A549 (cell line): Measurements from ENCODE around the gene PRG3.

ENCODE experiments used
- CBX2 ChIP-seq: fragments of 200-600 bp; sonication (generic); IDR thresholded peaks from 2 replicates; pipeline ENCODE4 v1.6.1; 2016; ENCODE audit warnings: low read depth, mild to moderate bottlenecking, borderline replicate concordance
- CBX8 ChIP-seq: fragments of 200-600 bp; sonication (generic); IDR thresholded peaks from 2 replicates; pipeline ENCODE4 v1.6.1; 2016
- EP300 ChIP-seq, 2 experiments: fragments of >200 bp; sonication (Bioruptor Twin); formaldehyde crosslinking; IDR thresholded peaks; 2 replicates in 1 of 2; 3 replicates in 1 of 2; pipeline ENCODE4 v1.6.1; 2016 to 2017
- HOXA7 ChIP-seq: fragments of 250-450 bp; sonication (Bioruptor Pico); IDR thresholded peaks from 2 replicates; pipeline ENCODE4 v1.5.0; 2020; ENCODE audit warnings: mild to moderate bottlenecking, moderate library complexity
- JUNB ChIP-seq: fragments of >200 bp; sonication (Bioruptor Twin); formaldehyde crosslinking; IDR thresholded peaks from 2 replicates; pipeline ENCODE4 v1.6.1; 2016
- POLR2A ChIP-seq: IDR thresholded peaks from 2 replicates; pipeline ENCODE4 v1.6.1; 2012; ENCODE audit warnings: mild to moderate bottlenecking, low read length
- POLR2AphosphoS2 ChIP-seq: conservative IDR thresholded peaks from 2 replicates; pipeline ENCODE4 v1.6.1; 2012; ENCODE audit warnings: low read length, improper control_type of control experiment, inconsistent platforms
- REST ChIP-seq: fragments of 200-600 bp; sonication (generic); IDR thresholded peaks from 2 replicates; pipeline ENCODE4 v1.6.1; 2016; ENCODE audit warnings: antibody characterized with exemption, mild to moderate bottlenecking, moderate library complexity
- RNF2 ChIP-seq: fragments of 200-600 bp; sonication (generic); IDR thresholded peaks from 2 replicates; pipeline ENCODE4 v1.6.1; 2016; ENCODE audit warnings: low read depth, mild to moderate bottlenecking, antibody characterized with exemption, moderate library complexity, borderline replicate concordance
- ZFP36 ChIP-seq: fragments of 450-650 bp; IDR thresholded peaks from 2 replicates; pipeline ENCODE4 v1.6.1; 2014; ENCODE audit warnings: borderline replicate concordance; ENCODE audit not compliant: partially characterized antibody
- TF ChIP-seq, protein P1 (sequence below): fragments of >200 bp; sonication (Bioruptor Twin); formaldehyde crosslinking; IDR thresholded peaks from 3 replicates; pipeline ENCODE4 v1.5.1; 2016

DNA sequence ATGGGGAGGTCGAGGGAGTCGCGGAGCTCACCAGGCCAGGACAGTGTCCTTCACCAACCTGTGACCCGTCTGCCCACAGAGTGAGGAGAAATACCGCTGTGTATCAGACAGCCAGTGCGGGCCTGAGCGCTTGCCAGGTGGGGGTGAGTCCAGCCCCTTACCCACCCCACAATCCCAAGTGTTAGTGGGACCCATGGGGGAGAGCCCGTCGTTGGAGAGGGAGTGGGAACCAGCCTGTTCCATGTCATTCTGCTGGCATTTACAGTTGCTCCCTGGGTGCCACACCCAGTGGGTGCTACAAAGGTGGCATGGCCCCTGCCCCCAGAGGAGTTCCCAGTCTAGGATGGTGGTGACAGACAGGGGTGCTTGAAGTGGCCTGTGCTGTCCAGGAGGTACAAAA is 33.6 kb downstream of the PRG3 start:
- TF ChIP-seq, protein P1, sequence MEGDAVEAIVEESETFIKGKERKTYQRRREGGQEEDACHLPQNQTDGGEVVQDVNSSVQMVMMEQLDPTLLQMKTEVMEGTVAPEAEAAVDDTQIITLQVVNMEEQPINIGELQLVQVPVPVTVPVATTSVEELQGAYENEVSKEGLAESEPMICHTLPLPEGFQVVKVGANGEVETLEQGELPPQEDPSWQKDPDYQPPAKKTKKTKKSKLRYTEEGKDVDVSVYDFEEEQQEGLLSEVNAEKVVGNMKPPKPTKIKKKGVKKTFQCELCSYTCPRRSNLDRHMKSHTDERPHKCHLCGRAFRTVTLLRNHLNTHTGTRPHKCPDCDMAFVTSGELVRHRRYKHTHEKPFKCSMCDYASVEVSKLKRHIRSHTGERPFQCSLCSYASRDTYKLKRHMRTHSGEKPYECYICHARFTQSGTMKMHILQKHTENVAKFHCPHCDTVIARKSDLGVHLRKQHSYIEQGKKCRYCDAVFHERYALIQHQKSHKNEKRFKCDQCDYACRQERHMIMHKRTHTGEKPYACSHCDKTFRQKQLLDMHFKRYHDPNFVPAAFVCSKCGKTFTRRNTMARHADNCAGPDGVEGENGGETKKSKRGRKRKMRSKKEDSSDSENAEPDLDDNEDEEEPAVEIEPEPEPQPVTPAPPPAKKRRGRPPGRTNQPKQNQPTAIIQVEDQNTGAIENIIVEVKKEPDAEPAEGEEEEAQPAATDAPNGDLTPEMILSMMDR = no peak
- no peak for TF ChIP-seq HOXA7 (CRISPR knock-in tag)
- no peak for TF ChIP-seq POLR2AphosphoS2
- TF ChIP-seq RNF2 = no peak
- TF ChIP-seq POLR2A = no peak
- TF ChIP-seq REST = no peak
- TF ChIP-seq ZFP36 = no peak
- TF ChIP-seq CBX2 = no peak
- TF ChIP-seq EP300 (IDR thresholded peaks at IDR 0.05) = no peak
- TF ChIP-seq JUNB = no peak
- TF ChIP-seq CBX8 = no peak
